ENCODE results near the gene VSX1. TPM values are rescaled to one million over a fixed set of nuclear protein-coding genes. Genes with fewer than 3 reads are reported as not detected.
A peak's percentile ranks its signal among the peaks of the same experiment; 100 is the strongest.

VSX1 gene
- total RNA-seq, 1 donor, result not detected

GRCh38 chr20:25044261-25044560 lies 37.7 kb downstream of the VSX1 start:
- Histone ChIP-seq H3K79me2 (ENCODE audit: insufficient read depth, low read length) (no peaks in the 10 kb centered on the region), H4K20me1 (ENCODE audit: insufficient read depth, low read length) (no peaks in the 10 kb centered on the region), H2AFZ (ENCODE audit: low read length) (no peak overlapping the region), H3K27ac (ENCODE audit: low read depth, low read length) (no peak overlapping the region), H3K27me3 (ENCODE audit: insufficient read depth, low read length) (peaks cover 5% of the 10 kb centered on the region), H3K4me1 (ENCODE audit: insufficient read depth, low read length) (peaks cover 7% of the 10 kb centered on the region), H3K4me2 (ENCODE audit: insufficient read depth, low read length) (no peak overlapping the region), H3K4me3 (ENCODE audit: insufficient read depth, low read length) (no peak overlapping the region), H3K9me3 (ENCODE audit: low read depth, low read length) (no peaks in the 10 kb centered on the region), H3K36me3 (ENCODE audit: insufficient read depth, low read length) (no peaks in the 10 kb centered on the region)
- TF ChIP-seq CTCF (IDR thresholded peaks at IDR 0.05; ENCODE audit: extremely low read depth, low read depth, low read length), result no peak
- no peak for DNase-seq (ENCODE audit: insufficient read length, low spot score, missing footprints)

- H2AFZ ChIP-seq (ENCODE audit: low read length), result no peak overlapping the region
- peaks cover 7% of the 10 kb centered on the region for H3K4me1 ChIP-seq (ENCODE audit: insufficient read depth, low read length)
- H3K4me3 ChIP-seq (ENCODE audit: insufficient read depth, low read length), result no peak overlapping the region
- no peaks in the 10 kb centered on the region for H3K9me3 ChIP-seq (ENCODE audit: low read depth, low read length)
- peaks cover 5% of the 10 kb centered on the region for H3K27me3 ChIP-seq (ENCODE audit: insufficient read depth, low read length)
- no peak for TF ChIP-seq CTCF (IDR thresholded peaks at IDR 0.05; ENCODE audit: extremely low read depth, low read depth, low read length)
- H3K4me2 ChIP-seq (ENCODE audit: insufficient read depth, low read length), result no peak overlapping the region
- peak; percentile 72 for DNase-seq (ENCODE audit: insufficient read length, low spot score, missing footprints)
- no peaks in the 10 kb centered on the region for H3K36me3 ChIP-seq (ENCODE audit: insufficient read depth, low read length)
- H3K79me2 ChIP-seq (ENCODE audit: insufficient read depth, low read length), result no peaks in the 10 kb centered on the region
- no peak overlapping the region for H3K27ac ChIP-seq (ENCODE audit: low read depth, low read length)
- no peaks in the 10 kb centered on the region for H4K20me1 ChIP-seq (ENCODE audit: insufficient read depth, low read length)
These were observed 38.3 kb downstream of the VSX1 start for GRCh38 chr20:25043499-25044260.

- H4K20me1 ChIP-seq (ENCODE audit: insufficient read depth, low read length), result no peaks in the 10 kb centered on the region
- H3K4me1 ChIP-seq (ENCODE audit: insufficient read depth, low read length), result peaks cover 10% of the 10 kb centered on the region
- DNase-seq (ENCODE audit: insufficient read length, low spot score, missing footprints), result peak; percentile 69
- H3K4me3 ChIP-seq (ENCODE audit: insufficient read depth, low read length), result no peak overlapping the region
- H3K27ac ChIP-seq (ENCODE audit: low read depth, low read length), result no peak overlapping the region
- no peak overlapping the region for H3K4me2 ChIP-seq (ENCODE audit: insufficient read depth, low read length)
- no peak for TF ChIP-seq CTCF (IDR thresholded peaks at IDR 0.05; ENCODE audit: extremely low read depth, low read depth, low read length)
- no peaks in the 10 kb centered on the region for H3K9me3 ChIP-seq (ENCODE audit: low read depth, low read length)
- no peaks in the 10 kb centered on the region for H3K79me2 ChIP-seq (ENCODE audit: insufficient read depth, low read length)
- H3K36me3 ChIP-seq (ENCODE audit: insufficient read depth, low read length), result no peaks in the 10 kb centered on the region
- peaks cover 4% of the 10 kb centered on the region for H3K27me3 ChIP-seq (ENCODE audit: insufficient read depth, low read length)
- H2AFZ ChIP-seq (ENCODE audit: low read length), result no peak overlapping the region
These were observed 39.1 kb downstream of the VSX1 start for GRCh38 chr20:25042531-25043498.
